ENCODE data around the gene ING5. TPM values are rescaled to one million over a fixed set of nuclear protein-coding genes. Genes with fewer than 3 reads are reported as not detected.

Gene ING5
- total RNA-seq, 1 experiment from 2014 or later: 32.1 TPM

DNA sequence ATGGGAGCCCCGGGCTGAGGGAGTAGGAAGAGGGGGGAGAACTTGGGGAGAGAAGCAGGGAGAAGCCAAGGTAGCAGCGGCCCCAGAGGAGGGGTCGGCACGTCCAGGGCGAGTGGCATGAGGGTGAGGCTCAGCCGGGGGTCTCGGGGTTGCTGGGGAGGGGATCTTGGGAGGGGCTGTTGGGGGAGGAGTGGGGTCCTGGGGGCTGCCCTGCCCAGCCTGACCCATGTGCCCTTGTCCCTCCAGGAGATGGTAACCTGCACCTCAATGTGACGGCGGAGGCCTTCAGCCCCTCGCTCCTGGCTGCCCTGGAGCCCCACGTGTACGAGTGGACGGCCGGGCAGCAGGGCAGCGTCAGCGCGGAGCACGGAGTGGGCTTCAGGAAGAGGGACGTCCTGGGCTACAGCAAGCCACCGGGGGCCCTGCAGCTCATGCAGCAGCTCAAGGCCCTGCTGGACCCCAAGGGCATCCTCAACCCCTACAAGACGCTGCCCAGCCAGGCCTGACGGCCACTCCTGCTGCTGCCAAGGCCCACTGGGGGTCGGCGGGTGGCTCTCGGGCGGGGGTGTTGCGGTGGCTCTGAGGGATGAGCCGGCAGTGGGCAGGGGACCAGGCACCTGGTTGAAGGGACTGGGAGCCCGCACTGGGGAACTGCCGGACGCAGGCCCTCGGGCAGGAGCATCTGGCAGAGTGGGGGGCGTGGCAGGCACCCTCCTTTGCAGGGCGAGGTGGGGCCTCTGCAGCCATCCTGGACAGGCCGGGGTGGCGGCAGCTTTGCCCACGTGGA is 65.8 kb downstream of the ING5 start:
- ATAC-seq: no peak
- DNase-seq: no peak
- intact Hi-C loops (cut with micrococcal nuclease): no loop called here
- no peaks in the 10 kb centered on the region for H3K79me2 ChIP-seq (ENCODE audit: low read length)
- no peaks in the 10 kb centered on the region for H3K9me3 ChIP-seq (ENCODE audit: low read length)
- POLR2A ChIA-PET (ENCODE audit: unreplicated experiment): no interaction called here
- TF ChIP-seq, protein P1, sequence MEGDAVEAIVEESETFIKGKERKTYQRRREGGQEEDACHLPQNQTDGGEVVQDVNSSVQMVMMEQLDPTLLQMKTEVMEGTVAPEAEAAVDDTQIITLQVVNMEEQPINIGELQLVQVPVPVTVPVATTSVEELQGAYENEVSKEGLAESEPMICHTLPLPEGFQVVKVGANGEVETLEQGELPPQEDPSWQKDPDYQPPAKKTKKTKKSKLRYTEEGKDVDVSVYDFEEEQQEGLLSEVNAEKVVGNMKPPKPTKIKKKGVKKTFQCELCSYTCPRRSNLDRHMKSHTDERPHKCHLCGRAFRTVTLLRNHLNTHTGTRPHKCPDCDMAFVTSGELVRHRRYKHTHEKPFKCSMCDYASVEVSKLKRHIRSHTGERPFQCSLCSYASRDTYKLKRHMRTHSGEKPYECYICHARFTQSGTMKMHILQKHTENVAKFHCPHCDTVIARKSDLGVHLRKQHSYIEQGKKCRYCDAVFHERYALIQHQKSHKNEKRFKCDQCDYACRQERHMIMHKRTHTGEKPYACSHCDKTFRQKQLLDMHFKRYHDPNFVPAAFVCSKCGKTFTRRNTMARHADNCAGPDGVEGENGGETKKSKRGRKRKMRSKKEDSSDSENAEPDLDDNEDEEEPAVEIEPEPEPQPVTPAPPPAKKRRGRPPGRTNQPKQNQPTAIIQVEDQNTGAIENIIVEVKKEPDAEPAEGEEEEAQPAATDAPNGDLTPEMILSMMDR (conservative IDR thresholded peaks at IDR 0.05; ENCODE audit: low read depth, low read length): no peak
- TF ChIP-seq EZH2 (IDR thresholded peaks at IDR 0.05; ENCODE audit: low read length, unreplicated experiment) (no peak), EZH2phosphoT487 (IDR thresholded peaks at IDR 0.05; ENCODE audit: borderline replicate concordance, low read length) (no peak)
- no peak overlapping the region for H2AFZ ChIP-seq (ENCODE audit: low read length)
- BruUV-seq (replicated peaks): no TSS peak
- H3K4me2 ChIP-seq (ENCODE audit: low read length): no peak overlapping the region
- H3K9me2 ChIP-seq (replicated peaks; ENCODE audit: low read length): no peaks in the 10 kb centered on the region
- CTCF ChIA-PET: no interaction called here
- no peaks in the 10 kb centered on the region for H3K27me3 ChIP-seq (ENCODE audit: low read length)
- H3K4me1 ChIP-seq (ENCODE audit: insufficient read depth, low read length): peaks cover 9% of the 10 kb centered on the region
- no peak overlapping the region for H3K27ac ChIP-seq (ENCODE audit: low read length)
- H3K4me3 ChIP-seq (ENCODE audit: low read length): no peak overlapping the region
- H3F3A ChIP-seq (ENCODE audit: low read length, unreplicated experiment): peaks cover 1% of the 10 kb centered on the region
- no peak overlapping the region for H3K9ac ChIP-seq (ENCODE audit: low read length)
- H4K20me1 ChIP-seq (ENCODE audit: low read length): no peaks in the 10 kb centered on the region
- no peaks in the 10 kb centered on the region for H3K36me3 ChIP-seq (ENCODE audit: low read depth, low read length)

DNA sequence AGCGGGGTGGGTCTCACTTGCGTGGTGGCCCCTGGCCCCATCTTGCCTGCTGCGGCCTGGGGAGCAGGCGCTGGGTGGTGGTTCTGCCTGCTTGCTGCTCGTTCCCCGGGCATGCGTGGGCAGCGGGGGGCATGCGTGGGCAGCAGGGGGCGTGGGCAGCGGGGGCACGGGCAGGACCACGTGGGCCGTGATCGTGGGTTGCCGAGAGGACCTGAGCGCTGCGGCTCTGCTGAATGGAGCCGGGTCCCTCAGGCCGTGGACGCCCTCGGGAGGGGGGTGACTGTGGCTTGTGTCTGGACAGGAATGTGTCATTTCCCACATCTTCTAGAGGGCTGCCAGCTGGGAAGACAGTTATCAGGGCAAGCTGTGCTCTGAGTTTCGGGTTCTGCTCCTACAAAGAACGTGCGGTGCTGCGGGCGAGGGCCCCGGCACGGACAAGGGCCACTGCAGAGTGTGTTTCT is 66.4 kb downstream of the ING5 start:
- Histone ChIP-seq H3K79me2 (ENCODE audit: low read length) (no peaks in the 10 kb centered on the region), H3K9ac (ENCODE audit: low read length) (no peak overlapping the region), H3K4me2 (ENCODE audit: low read length) (no peak overlapping the region), H3K27ac (ENCODE audit: low read length) (no peak overlapping the region), H3K9me3 (ENCODE audit: low read length) (no peaks in the 10 kb centered on the region), H3K27me3 (ENCODE audit: low read length) (no peaks in the 10 kb centered on the region), H4K20me1 (ENCODE audit: low read length) (no peaks in the 10 kb centered on the region), H3K9me2 (replicated peaks; ENCODE audit: low read length) (no peaks in the 10 kb centered on the region), H3K36me3 (ENCODE audit: low read depth, low read length) (no peaks in the 10 kb centered on the region), H2AFZ (ENCODE audit: low read length) (no peak overlapping the region), H3F3A (ENCODE audit: low read length, unreplicated experiment) (no peaks in the 10 kb centered on the region), H3K4me3 (ENCODE audit: low read length) (no peak overlapping the region), H3K4me1 (ENCODE audit: insufficient read depth, low read length) (peaks cover 3% of the 10 kb centered on the region)
- TF ChIP-seq, protein P1 (conservative IDR thresholded peaks at IDR 0.05; ENCODE audit: low read depth, low read length): no peak
- TF ChIP-seq EZH2phosphoT487 (IDR thresholded peaks at IDR 0.05; ENCODE audit: borderline replicate concordance, low read length) (no peak), EZH2 (IDR thresholded peaks at IDR 0.05; ENCODE audit: low read length, unreplicated experiment) (no peak)
- CTCF ChIA-PET: no interaction called here
- BruUV-seq (replicated peaks): no TSS peak
- POLR2A ChIA-PET (ENCODE audit: unreplicated experiment): no interaction called here
- ATAC-seq: no peak
- no peak for DNase-seq
- intact Hi-C loops (cut with micrococcal nuclease): no loop called here

DNA sequence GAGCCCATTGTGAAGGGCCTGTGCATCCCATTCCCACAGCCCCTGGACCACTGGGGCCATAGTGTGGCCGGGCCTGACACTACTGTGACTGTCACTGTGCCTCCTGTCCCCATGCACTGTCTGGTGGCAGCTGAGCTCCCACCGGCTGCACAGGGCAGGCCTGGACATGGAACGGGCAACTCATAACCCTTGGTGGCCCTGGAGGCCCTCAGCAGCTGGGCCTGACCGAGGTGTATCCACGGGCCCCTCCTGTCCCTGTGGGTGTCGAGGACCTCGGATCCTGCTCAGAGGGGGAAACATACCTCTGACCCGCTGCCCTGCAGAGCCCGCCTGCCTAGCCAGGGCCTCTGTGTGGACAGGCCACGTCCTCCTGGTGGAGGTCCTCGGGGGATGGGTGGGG is 67.0 kb downstream of the ING5 start:
- no peaks in the 10 kb centered on the region for H3K79me2 ChIP-seq (ENCODE audit: low read length)
- H3K27ac ChIP-seq (ENCODE audit: low read length): no peak overlapping the region
- H3F3A ChIP-seq (ENCODE audit: low read length, unreplicated experiment): no peaks in the 10 kb centered on the region
- no peaks in the 10 kb centered on the region for H4K20me1 ChIP-seq (ENCODE audit: low read length)
- H3K4me2 ChIP-seq (ENCODE audit: low read length): no peak overlapping the region
- no peaks in the 10 kb centered on the region for H3K9me2 ChIP-seq (replicated peaks; ENCODE audit: low read length)
- peaks cover 3% of the 10 kb centered on the region for H3K4me1 ChIP-seq (ENCODE audit: insufficient read depth, low read length)
- TF ChIP-seq, protein P1 (conservative IDR thresholded peaks at IDR 0.05; ENCODE audit: low read depth, low read length): no peak
- no peak for TF ChIP-seq EZH2phosphoT487 (IDR thresholded peaks at IDR 0.05; ENCODE audit: borderline replicate concordance, low read length)
- TF ChIP-seq EZH2 (IDR thresholded peaks at IDR 0.05; ENCODE audit: low read length, unreplicated experiment): no peak
- intact Hi-C loops (cut with micrococcal nuclease): no loop called here
- ChIA-PET POLR2A (ENCODE audit: unreplicated experiment) (no interaction called here), CTCF (no interaction called here)
- H3K9me3 ChIP-seq (ENCODE audit: low read length): no peaks in the 10 kb centered on the region
- no peak overlapping the region for H2AFZ ChIP-seq (ENCODE audit: low read length)
- no peak overlapping the region for H3K9ac ChIP-seq (ENCODE audit: low read length)
- H3K4me3 ChIP-seq (ENCODE audit: low read length): no peak overlapping the region
- no peaks in the 10 kb centered on the region for H3K36me3 ChIP-seq (ENCODE audit: low read depth, low read length)
- H3K27me3 ChIP-seq (ENCODE audit: low read length): no peaks in the 10 kb centered on the region
- no peak; the same call in 1 of the 2 replicates for ATAC-seq
- BruUV-seq (replicated peaks): no TSS peak
- no peak for DNase-seq

All from PC-3 (cell line).